WTC11 (cell line): ENCODE results near the gene PPP1R3F. TPM values are rescaled to one million over a fixed set of nuclear protein-coding genes. Genes with fewer than 3 reads are reported as not detected.

Experiments
- ATAC-seq: fragments of 200-7000 bp; cut with Tn5 transposase; 2 replicates; pipeline ENCODE4 v1.10.0; 2021; ENCODE audit warnings: mild to moderate bottlenecking, moderate library complexity
- CTCF ChIA-PET: fragments of 300-600 bp; sonication (Branson Sonifier 250); formaldehyde crosslinking; loops from one replicate; lab custom pipeline; 2021; ENCODE audit warnings: antibody characterized with exemption; lab: Charles Lee
- POLR2A ChIA-PET: fragments of 350-600 bp; sonication (Branson Sonifier 250); formaldehyde crosslinking; loops from one replicate; lab custom pipeline; 2021; ENCODE audit warnings: antibody characterized with exemption; lab: Charles Lee
- DNase-seq: peaks from one replicate; pipeline ENCODE4 v3.0.0; 2021; ENCODE audit warnings: low spot score
- H3K27ac Mint-ChIP-seq: 2 replicates; pipeline ENCODE4 v1.8.0; 2021; ENCODE audit warnings: mixed read lengths
- H3K27me3 Mint-ChIP-seq: 2 replicates; pipeline ENCODE4 v1.8.0; 2021; ENCODE audit warnings: low read depth, mild to moderate bottlenecking, moderate library complexity, mixed read lengths
- H3K36me3 Mint-ChIP-seq: 2 replicates; pipeline ENCODE4 v1.8.0; 2021; ENCODE audit warnings: mixed read lengths
- H3K4me1 Mint-ChIP-seq: 2 replicates; pipeline ENCODE4 v1.8.0; 2022; ENCODE audit warnings: mixed read lengths
- H3K4me3 Mint-ChIP-seq: 2 replicates; pipeline ENCODE4 v1.8.0; 2021; ENCODE audit warnings: mild to moderate bottlenecking, moderate library complexity, mixed read lengths
- H3K9me3 Mint-ChIP-seq: 2 replicates; pipeline ENCODE4 v1.8.0; 2021; ENCODE audit warnings: mixed read lengths
- ATF3 ChIP-seq: sonication (generic); formaldehyde crosslinking; conservative IDR thresholded peaks from 2 replicates; pipeline ENCODE4 v1.8.1; 2022; ENCODE audit warnings: mild to moderate bottlenecking, missing genetic modification reagents
- CBFB ChIP-seq: sonication (generic); formaldehyde crosslinking; IDR thresholded peaks from 2 replicates; pipeline ENCODE4 v1.8.1; 2022; ENCODE audit warnings: mild to moderate bottlenecking, low read depth, missing genetic modification reagents
- CDX4 ChIP-seq: fragments of 250-450 bp; sonication (Bioruptor Pico); IDR thresholded peaks from 2 replicates; pipeline ENCODE4 v1.9.0; 2021; ENCODE audit warnings: moderate library complexity, mild to moderate bottlenecking, inconsistent platforms, borderline replicate concordance
- CREM ChIP-seq: sonication (generic); formaldehyde crosslinking; IDR thresholded peaks from 2 replicates; pipeline ENCODE4 v1.8.1; 2022; ENCODE audit warnings: mild to moderate bottlenecking, missing genetic modification reagents, moderate library complexity
- EMX1 ChIP-seq: fragments of 250-450 bp; sonication (Bioruptor Pico); IDR thresholded peaks from 2 replicates; pipeline ENCODE4 v1.8.0; 2021; ENCODE audit warnings: mild to moderate bottlenecking
- ERG ChIP-seq: fragments of 250-450 bp; sonication (Bioruptor Pico); IDR thresholded peaks from 2 replicates; pipeline ENCODE4 v1.8.0; 2021; ENCODE audit warnings: mild to moderate bottlenecking
- FOXP1 ChIP-seq: sonication (generic); formaldehyde crosslinking; IDR thresholded peaks from 2 replicates; pipeline ENCODE4 v1.8.0; 2022; ENCODE audit warnings: missing genetic modification reagents, mild to moderate bottlenecking, moderate library complexity, borderline replicate concordance
- MAX ChIP-seq: sonication (generic); formaldehyde crosslinking; IDR thresholded peaks from 2 replicates; pipeline ENCODE4 v1.8.0; 2022; ENCODE audit warnings: mild to moderate bottlenecking, missing genetic modification reagents
- PRDM15 ChIP-seq: sonication (generic); formaldehyde crosslinking; IDR thresholded peaks from 2 replicates; pipeline ENCODE4 v1.8.0; 2022; ENCODE audit warnings: missing genetic modification reagents
- SOX15 ChIP-seq: fragments of 250-450 bp; sonication (Bioruptor Pico); IDR thresholded peaks from 2 replicates; pipeline ENCODE4 v1.9.0; 2021; ENCODE audit warnings: mild to moderate bottlenecking
- TEAD4 ChIP-seq: sonication (generic); formaldehyde crosslinking; IDR thresholded peaks from 2 replicates; pipeline ENCODE4 v1.8.0; 2022; ENCODE audit warnings: mild to moderate bottlenecking, missing genetic modification reagents
- TP53 ChIP-seq: sonication (generic); formaldehyde crosslinking; IDR thresholded peaks from 2 replicates; pipeline ENCODE4 v1.8.1; 2023; ENCODE audit warnings: mild to moderate bottlenecking, missing genetic modification reagents
- ZNF138 ChIP-seq: sonication (generic); formaldehyde crosslinking; conservative IDR thresholded peaks from 2 replicates; pipeline ENCODE4 v1.8.1; 2022; ENCODE audit warnings: mild to moderate bottlenecking, moderate library complexity, missing genetic modification reagents
- ZNF281 ChIP-seq: sonication (generic); formaldehyde crosslinking; IDR thresholded peaks from 2 replicates; pipeline ENCODE4 v1.8.0; 2023; ENCODE audit warnings: mild to moderate bottlenecking, missing genetic modification reagents
- ZNF423 ChIP-seq: fragments of 250-450 bp; sonication (Bioruptor Pico); IDR thresholded peaks from 2 replicates; pipeline ENCODE4 v2.1.2; 2022; ENCODE audit warnings: mild to moderate bottlenecking, moderate library complexity
- total RNA-seq: library from RNA; stranded (reverse); gene quantifications from 3 replicates; pipeline ENCODE4 v1.2.3, GENCODE V29; 2021
- TF ChIP-seq, protein P1 (sequence below): sonication (generic); formaldehyde crosslinking; IDR thresholded peaks from 2 replicates; pipeline ENCODE4 v1.8.1; 2023; ENCODE audit warnings: mild to moderate bottlenecking, missing genetic modification reagents, borderline replicate concordance
- TF ChIP-seq, protein P2 (sequence below): sonication (generic); formaldehyde crosslinking; IDR thresholded peaks from 2 replicates; pipeline ENCODE4 v1.8.1; 2023; ENCODE audit warnings: mild to moderate bottlenecking, missing genetic modification reagents, moderate library complexity

The PPP1R3F gene
- total RNA-seq, 1 experiment from 2014 or later, result 7.0 TPM

GRCh38 chrX:49287665-49288064 is 18.1 kb downstream of the PPP1R3F start:
- CTCF ChIA-PET, result no interaction called here

More at GRCh38 chrX:49287665-49288064, 18.1 kb downstream of the PPP1R3F start:
- no peaks in the 10 kb centered on the region for H3K36me3 Mint-ChIP-seq
- DNase-seq, result no peak
- no peak overlapping the region; the same call in 1 of the 2 replicates for H3K27ac Mint-ChIP-seq
- POLR2A ChIA-PET, result no interaction called here
- no peaks in the 10 kb centered on the region for H3K9me3 Mint-ChIP-seq
- H3K4me1 Mint-ChIP-seq, result peaks cover 4% of the 10 kb centered on the region
- ATAC-seq, result no peak
- H3K4me3 Mint-ChIP-seq, result no peak overlapping the region
- no peak for TF ChIP-seq TP53 (CRISPR knock-in tag)
- no peak for TF ChIP-seq CDX4 (CRISPR knock-in tag)
- no peak for TF ChIP-seq PRDM15 (CRISPR knock-in tag)
- TF ChIP-seq ZNF138 (CRISPR knock-in tag), result no peak
- no peak for TF ChIP-seq EMX1
- no peak for TF ChIP-seq SOX15 (CRISPR knock-in tag)
- no peak for TF ChIP-seq ERG
- no peak for TF ChIP-seq FOXP1 (CRISPR knock-in tag)
- no peak for TF ChIP-seq MAX (CRISPR knock-in tag)
- TF ChIP-seq ATF3 (CRISPR knock-in tag), result no peak
- TF ChIP-seq, protein P1, sequence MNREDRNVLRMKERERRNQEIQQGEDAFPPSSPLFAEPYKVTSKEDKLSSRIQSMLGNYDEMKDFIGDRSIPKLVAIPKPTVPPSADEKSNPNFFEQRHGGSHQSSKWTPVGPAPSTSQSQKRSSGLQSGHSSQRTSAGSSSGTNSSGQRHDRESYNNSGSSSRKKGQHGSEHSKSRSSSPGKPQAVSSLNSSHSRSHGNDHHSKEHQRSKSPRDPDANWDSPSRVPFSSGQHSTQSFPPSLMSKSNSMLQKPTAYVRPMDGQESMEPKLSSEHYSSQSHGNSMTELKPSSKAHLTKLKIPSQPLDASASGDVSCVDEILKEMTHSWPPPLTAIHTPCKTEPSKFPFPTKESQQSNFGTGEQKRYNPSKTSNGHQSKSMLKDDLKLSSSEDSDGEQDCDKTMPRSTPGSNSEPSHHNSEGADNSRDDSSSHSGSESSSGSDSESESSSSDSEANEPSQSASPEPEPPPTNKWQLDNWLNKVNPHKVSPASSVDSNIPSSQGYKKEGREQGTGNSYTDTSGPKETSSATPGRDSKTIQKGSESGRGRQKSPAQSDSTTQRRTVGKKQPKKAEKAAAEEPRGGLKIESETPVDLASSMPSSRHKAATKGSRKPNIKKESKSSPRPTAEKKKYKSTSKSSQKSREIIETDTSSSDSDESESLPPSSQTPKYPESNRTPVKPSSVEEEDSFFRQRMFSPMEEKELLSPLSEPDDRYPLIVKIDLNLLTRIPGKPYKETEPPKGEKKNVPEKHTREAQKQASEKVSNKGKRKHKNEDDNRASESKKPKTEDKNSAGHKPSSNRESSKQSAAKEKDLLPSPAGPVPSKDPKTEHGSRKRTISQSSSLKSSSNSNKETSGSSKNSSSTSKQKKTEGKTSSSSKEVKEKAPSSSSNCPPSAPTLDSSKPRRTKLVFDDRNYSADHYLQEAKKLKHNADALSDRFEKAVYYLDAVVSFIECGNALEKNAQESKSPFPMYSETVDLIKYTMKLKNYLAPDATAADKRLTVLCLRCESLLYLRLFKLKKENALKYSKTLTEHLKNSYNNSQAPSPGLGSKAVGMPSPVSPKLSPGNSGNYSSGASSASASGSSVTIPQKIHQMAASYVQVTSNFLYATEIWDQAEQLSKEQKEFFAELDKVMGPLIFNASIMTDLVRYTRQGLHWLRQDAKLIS (CRISPR knock-in tag), result no peak
- TF ChIP-seq CREM (CRISPR knock-in tag), result no peak
- TF ChIP-seq CBFB (CRISPR knock-in tag), result no peak
- TF ChIP-seq ZNF423, result no peak
- TF ChIP-seq TEAD4 (CRISPR knock-in tag), result no peak
- TF ChIP-seq, protein P2, sequence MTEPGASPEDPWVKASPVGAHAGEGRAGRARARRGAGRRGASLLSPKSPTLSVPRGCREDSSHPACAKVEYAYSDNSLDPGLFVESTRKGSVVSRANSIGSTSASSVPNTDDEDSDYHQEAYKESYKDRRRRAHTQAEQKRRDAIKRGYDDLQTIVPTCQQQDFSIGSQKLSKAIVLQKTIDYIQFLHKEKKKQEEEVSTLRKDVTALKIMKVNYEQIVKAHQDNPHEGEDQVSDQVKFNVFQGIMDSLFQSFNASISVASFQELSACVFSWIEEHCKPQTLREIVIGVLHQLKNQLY (CRISPR knock-in tag), result no peak
- no peak for TF ChIP-seq ZNF281 (CRISPR knock-in tag)
- no peaks in the 10 kb centered on the region for H3K27me3 Mint-ChIP-seq
